Calu3 (cell line): ENCODE data around the gene RAB40C. TPM values are rescaled to one million over a fixed set of nuclear protein-coding genes. Genes with fewer than 3 reads are reported as not detected.

Source experiments
- BruUV-seq: library from RNA; stranded (reverse); fragments of 400-500 nt; replicated peaks from 2 replicates; lab custom pipeline; 2021; lab: Mats Ljungman, UMichigan
- CTCF ChIA-PET: fragments of 300-600 bp; sonication (Branson Sonifier 250); formaldehyde crosslinking; loops from one replicate; lab custom pipeline; 2022; ENCODE audit warnings: antibody characterized with exemption; lab: Charles Lee
- DNase-seq: peaks from one replicate; pipeline ENCODE4 v3.0.0; 2022
- H3K27ac Mint-ChIP-seq: one replicate; pipeline ENCODE4 v1.8.0; 2022; ENCODE audit warnings: mixed read lengths; ENCODE audit not compliant: unreplicated experiment
- H3K27me3 Mint-ChIP-seq: one replicate; pipeline ENCODE4 v1.8.0; 2022; ENCODE audit warnings: mixed read lengths; ENCODE audit not compliant: unreplicated experiment
- H3K36me3 Mint-ChIP-seq: one replicate; pipeline ENCODE4 v1.8.0; 2022; ENCODE audit warnings: mild to moderate bottlenecking, moderate library complexity, mixed read lengths; ENCODE audit not compliant: insufficient read depth, unreplicated experiment
- H3K4me1 Mint-ChIP-seq: one replicate; pipeline ENCODE4 v1.8.0; 2022; ENCODE audit warnings: mild to moderate bottlenecking, low read depth, mixed read lengths; ENCODE audit not compliant: unreplicated experiment
- H3K4me3 Mint-ChIP-seq: one replicate; pipeline ENCODE4 v1.8.0; 2022; ENCODE audit warnings: mild to moderate bottlenecking, low read depth, moderate library complexity, mixed read lengths; ENCODE audit not compliant: unreplicated experiment
- H3K9me3 Mint-ChIP-seq: one replicate; pipeline ENCODE4 v1.8.0; 2022; ENCODE audit warnings: low read depth, mixed read lengths; ENCODE audit not compliant: unreplicated experiment
- intact Hi-C: fragments of 100-400 bp; cut with micrococcal nuclease; formaldehyde crosslinking; loops from one replicate; pipeline ENCODE4 v1.10.0; 2022; ENCODE audit not compliant: unreplicated experiment
- total RNA-seq: library from RNA; stranded (reverse); gene quantifications from 2 replicates; pipeline ENCODE4 v1.2.3, GENCODE V29; 2022
- TF ChIP-seq, protein P1 (sequence below): fragments of 200-600 bp; IDR thresholded peaks from one replicate; pipeline ENCODE4 v1.8.0; 2022; ENCODE audit warnings: antibody characterized with exemption; ENCODE audit not compliant: unreplicated experiment

The RAB40C gene
- total RNA-seq, 1 experiment from 2014 or later = 35.6 TPM

DNA sequence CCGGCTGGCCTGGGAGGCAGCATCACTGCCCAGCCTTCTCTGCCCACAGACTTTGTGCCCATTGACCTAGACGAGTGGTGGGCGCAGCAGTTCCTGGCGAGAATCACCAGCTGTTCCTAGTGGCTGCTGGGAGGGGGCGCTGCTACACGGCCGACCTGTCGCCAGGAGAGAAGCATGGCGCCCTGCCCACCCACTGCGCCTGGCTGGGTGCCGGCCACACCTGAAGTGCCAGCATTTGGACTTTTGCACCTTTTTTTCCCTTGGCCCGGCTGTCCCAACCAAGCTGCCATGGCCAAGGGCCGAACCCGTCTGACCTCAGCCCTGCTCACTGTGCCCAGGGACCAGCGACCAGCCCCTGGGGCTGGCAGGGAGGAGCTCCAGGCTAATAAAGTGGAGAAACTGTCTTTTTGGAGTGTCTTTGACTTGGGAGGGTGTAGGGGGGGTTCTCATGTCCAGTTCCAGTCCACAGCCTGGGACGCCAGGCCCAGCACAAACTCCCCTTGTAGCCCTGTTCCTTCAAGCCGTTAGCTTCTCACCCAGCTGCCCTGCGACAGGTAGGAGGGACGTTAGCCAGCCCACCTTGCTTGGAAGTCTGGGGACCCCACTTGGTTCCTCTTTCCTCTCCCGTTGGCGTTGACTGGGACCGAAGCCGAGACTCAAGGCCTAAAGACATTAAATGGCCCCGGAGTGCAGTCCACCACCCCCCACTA lies 58.4 kb downstream of the RAB40C start:
- DNase-seq = peak; percentile 82
- TF ChIP-seq, protein P1, sequence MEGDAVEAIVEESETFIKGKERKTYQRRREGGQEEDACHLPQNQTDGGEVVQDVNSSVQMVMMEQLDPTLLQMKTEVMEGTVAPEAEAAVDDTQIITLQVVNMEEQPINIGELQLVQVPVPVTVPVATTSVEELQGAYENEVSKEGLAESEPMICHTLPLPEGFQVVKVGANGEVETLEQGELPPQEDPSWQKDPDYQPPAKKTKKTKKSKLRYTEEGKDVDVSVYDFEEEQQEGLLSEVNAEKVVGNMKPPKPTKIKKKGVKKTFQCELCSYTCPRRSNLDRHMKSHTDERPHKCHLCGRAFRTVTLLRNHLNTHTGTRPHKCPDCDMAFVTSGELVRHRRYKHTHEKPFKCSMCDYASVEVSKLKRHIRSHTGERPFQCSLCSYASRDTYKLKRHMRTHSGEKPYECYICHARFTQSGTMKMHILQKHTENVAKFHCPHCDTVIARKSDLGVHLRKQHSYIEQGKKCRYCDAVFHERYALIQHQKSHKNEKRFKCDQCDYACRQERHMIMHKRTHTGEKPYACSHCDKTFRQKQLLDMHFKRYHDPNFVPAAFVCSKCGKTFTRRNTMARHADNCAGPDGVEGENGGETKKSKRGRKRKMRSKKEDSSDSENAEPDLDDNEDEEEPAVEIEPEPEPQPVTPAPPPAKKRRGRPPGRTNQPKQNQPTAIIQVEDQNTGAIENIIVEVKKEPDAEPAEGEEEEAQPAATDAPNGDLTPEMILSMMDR = peak; percentile 81
- intact Hi-C loops = no loop called here
- peak overlapping the region; percentile 82 for H3K27ac Mint-ChIP-seq
- H3K27me3 Mint-ChIP-seq = no peaks in the 10 kb centered on the region
- H3K4me1 Mint-ChIP-seq = peaks cover 30% of the 10 kb centered on the region
- BruUV-seq = no TSS peak
- H3K4me3 Mint-ChIP-seq = peak overlapping the region; percentile 77
- H3K36me3 Mint-ChIP-seq = peaks cover 87% of the 10 kb centered on the region
- CTCF ChIA-PET = interaction anchor here (0.5 to 2.1 kb wide), 6 partner anchors 12 to 247 kb away, joined by 3 to 6 read pairs (median 4); partner anchors contain the start of genes DECR2, METTL26 and RHOT2
- H3K9me3 Mint-ChIP-seq = no peaks in the 10 kb centered on the region

DNA sequence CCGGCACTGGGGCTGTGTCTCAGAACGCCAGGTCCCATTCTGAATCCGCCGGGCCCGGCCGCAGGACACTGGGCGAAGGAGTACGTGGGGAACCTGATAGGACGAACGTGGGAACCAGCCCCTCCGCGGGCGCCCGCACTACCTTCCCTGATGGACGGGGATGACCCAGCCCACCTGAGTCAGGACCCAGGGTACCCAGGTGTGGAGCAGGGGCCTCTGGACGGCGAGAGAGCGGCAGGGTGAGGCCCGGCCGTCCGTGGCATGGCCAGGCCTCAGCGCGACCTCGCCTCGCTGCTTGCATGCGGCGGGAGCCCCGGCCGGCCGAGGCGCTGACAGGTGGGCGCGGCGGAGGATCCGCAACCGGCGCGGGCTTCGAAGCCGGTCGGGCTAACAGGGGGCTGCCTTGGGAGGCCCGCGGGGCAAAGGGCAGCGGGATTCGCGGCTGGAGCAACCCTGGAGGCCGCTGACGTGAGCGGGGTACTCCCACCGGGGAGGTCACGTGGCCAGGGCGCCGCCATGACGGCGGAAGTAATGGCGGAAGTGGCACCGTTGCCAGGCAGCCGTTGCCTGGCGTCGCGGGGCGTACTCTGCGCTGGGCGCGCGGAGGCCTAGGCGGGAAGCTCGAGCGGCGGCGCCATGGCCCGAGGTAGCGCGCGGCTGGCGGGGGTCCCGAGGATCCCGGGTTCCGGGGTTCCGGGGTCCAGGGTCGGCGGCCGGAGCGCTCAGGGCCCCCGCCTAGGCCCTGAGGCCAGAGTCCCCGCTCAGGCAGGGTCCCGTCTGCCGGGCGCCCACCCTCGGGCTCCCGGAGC lies 59.1 kb downstream of the RAB40C start, which contains the start of gene WDR90:
TSS of gene WDR90 (plus strand) at position 585 of the 809 bp plus-strand sequence. CDS start at position 637, 52 bp downstream.
- Mint-ChIP-seq H3K27me3 (no peaks in the 10 kb centered on the region), H3K27ac (peak within 1 kb of the TSS; percentile 82), H3K4me3 (peak within 1 kb of the TSS; percentile 77), H3K4me1 (peaks cover 23% of the 10 kb centered on the region), H3K9me3 (no peaks in the 10 kb centered on the region), H3K36me3 (peaks cover 87% of the 10 kb centered on the region)
- TSS peak; percentile 76 for BruUV-seq
- intact Hi-C loops = no loop called here
- TF ChIP-seq, protein P1 = no peak
- DNase-seq = peak; percentile 97
- CTCF ChIA-PET = interaction anchor here (0.5 to 2.1 kb wide), 6 partner anchors 12 to 77 kb away, joined by 3 to 6 read pairs (median 3); partner anchors contain the start of genes METTL26 and RHOT2

DNA sequence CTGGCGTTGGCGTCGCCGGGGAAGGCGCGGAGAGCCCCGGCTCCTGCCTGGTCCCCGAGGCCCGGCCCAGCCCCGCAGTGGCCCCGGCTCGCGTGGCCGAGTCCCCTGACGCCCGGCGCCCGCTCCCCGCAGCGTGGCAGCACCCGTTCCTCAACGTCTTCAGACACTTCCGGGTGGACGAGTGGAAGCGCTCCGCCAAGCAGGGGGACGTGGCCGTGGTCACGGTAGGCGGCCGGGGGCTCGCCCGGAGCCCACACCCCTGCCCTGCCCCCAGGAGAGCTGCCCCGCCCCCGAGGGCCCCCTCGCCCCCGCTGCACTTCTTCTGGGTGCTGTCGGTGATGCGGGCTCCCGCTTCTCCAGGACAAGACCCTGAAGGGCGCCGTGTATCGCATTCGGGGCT lies 59.8 kb downstream of the RAB40C start:
- BruUV-seq = TSS peak; percentile 21
- H3K4me3 Mint-ChIP-seq = peak overlapping the region; percentile 77
- H3K4me1 Mint-ChIP-seq = peaks cover 17% of the 10 kb centered on the region
- H3K27ac Mint-ChIP-seq = peak overlapping the region; percentile 47
- H3K36me3 Mint-ChIP-seq = peaks cover 87% of the 10 kb centered on the region
- intact Hi-C loops = no loop called here
- no peaks in the 10 kb centered on the region for H3K27me3 Mint-ChIP-seq
- CTCF ChIA-PET = interaction anchor here (0.5 to 0.9 kb wide), 3 partner anchors 12 to 78 kb away, joined by 3 read pairs; no protein-coding TSS in a partner anchor
- TF ChIP-seq, protein P1 = no peak
- DNase-seq = no peak
- H3K9me3 Mint-ChIP-seq = no peaks in the 10 kb centered on the region

DNA sequence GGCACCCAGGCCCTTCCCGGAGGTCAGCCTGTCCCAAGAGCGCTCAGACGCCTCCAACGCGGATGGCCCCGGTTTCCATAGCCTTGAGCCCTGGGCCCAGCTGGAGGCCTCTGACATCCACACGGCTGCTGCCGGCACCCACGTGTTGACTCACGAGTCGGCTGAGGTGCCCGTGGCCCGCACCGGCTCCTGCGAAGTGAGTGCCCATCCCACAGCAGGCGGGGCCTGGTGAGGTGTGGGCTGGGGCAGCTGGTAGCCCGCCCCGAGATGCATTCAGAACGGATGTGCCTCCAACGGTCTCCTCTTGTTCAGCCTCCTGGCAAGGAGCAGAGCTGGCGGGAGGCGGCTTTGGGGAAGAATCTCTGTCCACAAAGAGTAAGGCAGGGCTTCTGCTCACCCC lies 62.0 kb downstream of the RAB40C start:
- Mint-ChIP-seq H3K4me3 (no peak overlapping the region), H3K27me3 (no peaks in the 10 kb centered on the region), H3K27ac (no peak overlapping the region), H3K9me3 (no peaks in the 10 kb centered on the region), H3K4me1 (no peaks in the 10 kb centered on the region), H3K36me3 (peaks cover 72% of the 10 kb centered on the region)
- BruUV-seq = no TSS peak
- TF ChIP-seq, protein P1 = no peak
- CTCF ChIA-PET = no interaction called here
- intact Hi-C loops = no loop called here
- DNase-seq = no peak
